HG03575 (cell line): ENCODE data around the gene AKNAD1.

Experiments used
- ATAC-seq: cut with Tn5 transposase; IDR thresholded peaks from one replicate; pipeline ENCODE4 v1.9.1; 2021; ENCODE audit not compliant: unreplicated experiment, insufficient number of reproducible peaks, low FRiP score; ENCODE audit errors: extremely low read depth

Gene AKNAD1

GRCh38 chr1:108871050-108871724 lies 14.3 kb upstream of the AKNAD1 start:
- ATAC-seq, result no peak

DNA sequence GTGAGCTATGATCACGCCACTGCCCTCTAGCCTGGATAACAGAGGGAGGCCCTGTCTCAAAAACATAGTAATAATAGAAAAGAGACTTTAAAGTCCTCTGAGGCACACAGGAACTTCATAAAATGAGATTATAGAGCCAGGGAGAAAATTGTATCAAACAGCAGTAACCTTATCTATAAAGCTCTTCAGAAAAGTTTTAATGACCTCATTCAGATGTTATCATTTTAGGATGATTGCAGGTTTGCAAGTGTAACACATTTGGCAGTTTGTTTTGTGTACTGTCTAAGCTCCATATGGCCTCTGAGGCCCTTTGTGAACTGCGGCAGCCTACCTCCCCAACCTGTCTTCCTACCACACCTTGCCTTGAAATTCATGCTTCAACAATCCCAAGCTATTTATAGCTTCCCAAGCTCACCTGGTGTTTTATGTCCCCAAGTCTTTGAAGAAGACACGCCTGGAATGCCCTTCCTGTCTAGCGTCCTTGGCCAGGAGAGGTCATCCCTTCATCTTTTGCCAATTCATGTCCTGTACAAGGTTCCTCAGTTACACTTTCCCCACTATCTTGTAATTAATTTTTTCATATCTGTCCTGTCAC lies 8.5 kb upstream of the AKNAD1 start:
- ATAC-seq, result no peak

DNA sequence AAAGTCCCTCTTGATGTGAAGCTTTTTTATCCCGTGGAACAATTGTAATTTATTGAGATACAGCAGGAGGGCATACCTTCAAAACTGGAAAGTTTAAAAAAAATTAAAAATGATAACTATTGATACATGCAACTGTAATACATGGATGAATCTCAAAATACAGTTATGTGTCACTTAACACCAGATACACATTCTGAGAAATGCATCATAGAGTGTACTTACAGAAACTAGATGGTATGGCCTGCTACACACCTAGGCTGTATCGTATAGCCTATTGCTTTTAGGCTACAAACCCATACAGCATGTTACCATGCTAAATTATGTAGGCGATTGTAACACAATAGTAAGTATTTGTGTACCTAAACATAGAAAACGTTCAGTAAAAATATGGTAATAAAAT lies 7.1 kb upstream of the AKNAD1 start:
- no peak for ATAC-seq

DNA sequence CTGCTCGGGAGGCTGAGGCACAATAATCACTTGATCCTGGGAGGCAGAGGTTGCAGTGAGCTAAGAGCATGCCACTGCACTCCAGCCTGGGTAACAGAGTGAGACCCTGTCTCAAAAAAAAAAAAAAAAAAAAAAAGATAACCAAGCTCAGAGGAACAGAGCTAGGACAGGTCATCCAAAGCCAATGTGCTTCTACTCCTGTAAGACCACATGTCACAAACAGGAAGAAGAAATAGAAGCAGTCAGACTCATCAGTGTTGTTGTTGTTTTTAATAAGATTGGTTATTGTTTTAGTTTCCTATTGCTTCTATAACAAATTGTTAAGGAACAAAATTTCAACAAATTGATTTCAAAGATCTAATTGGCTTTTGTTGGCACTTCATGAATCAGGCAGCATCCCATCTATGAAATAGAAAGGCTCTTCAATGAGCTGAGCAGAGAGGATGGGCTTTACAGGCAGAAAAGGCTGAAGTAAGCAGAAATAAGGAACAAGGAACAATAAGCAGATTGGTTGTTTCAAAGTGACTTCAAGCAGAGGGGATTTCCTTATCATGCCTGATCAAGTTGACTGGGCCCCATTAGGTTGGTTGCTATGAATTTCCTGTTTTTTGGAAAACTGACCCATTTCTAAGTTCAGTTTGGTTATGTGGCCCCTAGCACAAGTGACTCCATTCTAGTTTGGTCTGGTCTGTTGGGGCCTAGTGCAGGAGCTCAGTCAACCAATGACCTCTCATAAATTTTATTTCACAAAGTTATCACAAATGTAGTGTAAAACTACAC lies 6.0 kb upstream of the AKNAD1 start:
- ATAC-seq, result no peak

DNA sequence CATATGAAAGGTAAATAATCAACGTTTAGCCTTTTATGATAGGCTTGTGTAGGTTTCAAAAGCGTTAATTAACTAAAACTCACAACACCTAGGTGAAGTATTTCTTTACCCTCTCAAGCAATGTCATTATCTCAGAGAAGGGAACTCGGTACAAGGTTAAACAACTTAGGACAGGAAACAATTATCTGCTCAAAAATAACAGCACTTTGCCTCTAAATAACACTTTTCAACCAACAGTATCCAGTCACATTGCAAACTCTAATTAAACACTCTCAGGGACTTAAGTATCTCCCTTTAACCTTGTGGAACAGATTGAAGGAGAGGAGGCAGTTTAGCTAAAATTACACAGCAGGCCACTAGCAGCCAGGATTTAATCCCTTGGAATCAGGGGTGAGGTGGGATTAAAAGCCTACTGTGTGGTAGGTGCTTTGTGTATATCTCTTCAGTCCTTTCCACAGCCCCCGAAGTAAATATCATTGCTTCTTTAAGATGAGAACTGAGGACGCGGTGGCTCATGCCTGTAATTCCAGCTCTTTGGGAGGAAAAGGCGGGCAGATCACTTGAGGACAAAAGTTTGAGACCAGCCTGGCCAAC lies 5.2 kb upstream of the AKNAD1 start:
- no peak for ATAC-seq

- no peak for ATAC-seq
Measured at GRCh38 chr1:108861566-108861965, 4.7 kb upstream of the AKNAD1 start.

GRCh38 chr1:108860190-108860907 lies 3.5 kb upstream of the AKNAD1 start:
- no peak for ATAC-seq

DNA sequence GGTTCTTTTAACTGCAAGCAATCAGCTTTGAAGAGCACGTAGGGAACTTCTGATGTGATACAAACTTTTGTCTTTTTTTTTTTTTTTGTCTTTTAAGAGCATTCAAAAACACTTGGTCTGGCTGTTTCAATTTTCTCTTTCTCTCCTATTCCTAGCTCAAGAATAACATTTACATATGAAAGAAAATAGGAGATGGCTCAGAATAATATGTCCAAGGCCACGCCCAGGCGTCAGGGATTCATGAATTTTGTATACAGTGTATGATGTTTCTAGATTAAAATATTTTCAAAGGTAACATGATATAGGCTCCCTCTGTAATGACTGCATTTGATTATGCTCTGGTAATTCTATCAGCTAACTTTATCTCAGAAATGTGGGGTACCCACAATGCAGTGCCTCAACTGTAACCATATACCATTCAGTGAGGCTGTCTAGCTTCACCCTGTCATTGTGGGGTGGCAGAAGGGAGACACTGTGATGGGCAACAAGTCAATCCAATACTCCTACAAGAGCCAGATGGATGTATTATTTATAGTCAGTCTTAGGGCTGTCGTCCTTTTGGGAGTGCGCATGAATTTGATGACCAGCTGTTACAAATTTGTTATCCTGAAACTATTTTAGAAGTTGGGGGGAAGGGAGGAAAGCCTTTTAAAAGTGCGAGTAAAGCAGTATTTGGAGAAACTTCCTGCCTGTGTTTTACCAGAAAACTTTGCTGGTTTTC lies 1.5 kb upstream of the AKNAD1 start:
- no peak for ATAC-seq

DNA sequence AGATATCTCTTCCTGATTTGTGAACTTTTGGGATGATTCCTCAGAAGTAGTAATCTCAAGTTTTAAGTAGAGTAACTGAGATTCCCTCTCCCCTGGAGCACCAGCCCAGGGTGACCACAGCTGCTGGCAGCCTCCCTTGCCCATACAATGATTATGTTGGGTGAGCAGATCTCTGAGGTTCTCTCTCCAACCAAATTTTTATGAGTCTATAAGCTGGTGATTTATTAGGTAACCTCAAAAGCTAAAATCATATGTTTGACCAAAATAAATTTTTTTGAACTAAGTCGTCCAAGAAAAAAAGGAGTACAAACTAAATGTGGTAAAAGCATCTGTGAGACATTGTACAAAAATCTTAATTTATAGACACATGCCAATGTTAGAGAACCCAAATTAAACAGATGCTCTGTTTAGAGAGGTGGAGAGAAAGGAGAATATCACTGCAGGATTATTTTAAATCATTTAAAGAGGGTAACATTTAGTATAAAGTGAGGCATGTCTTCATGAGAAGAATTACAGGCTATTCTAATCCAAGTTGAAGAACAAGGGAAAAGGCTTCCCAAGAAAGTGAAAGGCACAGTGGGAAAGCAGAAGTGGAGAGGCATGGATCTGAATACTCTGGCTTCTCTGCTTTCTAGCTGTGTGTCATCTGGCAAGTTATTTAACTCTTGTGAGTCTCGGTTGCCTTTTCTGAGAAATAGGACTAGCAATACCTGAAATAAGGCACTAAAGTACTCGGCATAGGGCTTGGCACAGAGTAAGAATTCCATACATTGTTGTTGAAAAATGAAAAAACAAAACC lies 2.5 kb downstream of the AKNAD1 start:
- ATAC-seq, result no peak

- no peak for ATAC-seq
Measured at GRCh38 chr1:108852221-108852975, 4.5 kb downstream of the AKNAD1 start.

- no peak for ATAC-seq
Measured at GRCh38 chr1:108851567-108851966, 5.3 kb downstream of the AKNAD1 start.

DNA sequence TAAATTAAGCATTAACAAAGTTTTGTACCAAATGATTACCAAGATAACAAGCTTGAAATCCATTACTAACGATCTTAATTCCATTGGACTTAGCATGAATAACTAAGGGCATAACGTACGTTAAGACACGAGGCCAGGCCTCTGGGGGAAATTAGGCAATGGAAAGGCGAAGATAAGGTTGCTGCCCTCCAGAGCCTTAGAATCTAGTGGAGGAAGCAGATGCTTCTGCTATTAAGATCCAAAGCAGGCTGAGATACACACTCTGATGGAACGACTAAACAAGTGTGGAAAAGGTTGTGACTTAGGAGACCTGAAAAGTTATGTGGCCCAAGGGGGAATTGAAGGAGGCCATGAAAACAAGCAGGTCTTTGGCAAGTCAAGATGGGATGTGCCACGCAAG lies 6.0 kb downstream of the AKNAD1 start:
- ATAC-seq, result no peak

DNA sequence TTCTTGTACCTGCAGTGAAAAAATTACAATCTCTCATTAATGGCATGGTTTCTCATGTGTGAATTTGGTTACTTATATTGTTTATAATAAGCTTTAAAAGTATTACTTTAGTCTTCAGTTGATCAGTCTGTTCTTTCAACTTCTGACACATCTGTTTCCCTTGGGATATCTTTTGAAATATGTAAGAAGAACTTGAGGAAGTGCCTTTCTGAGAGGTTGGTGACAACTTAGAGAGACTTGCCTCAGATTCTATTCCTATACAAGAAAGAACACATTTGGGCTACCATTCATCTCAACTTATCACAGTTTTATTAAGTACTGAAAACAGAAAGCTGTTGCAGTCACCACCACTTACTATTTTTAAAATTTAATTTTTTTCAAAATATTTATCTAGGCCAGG lies 8.1 kb downstream of the AKNAD1 start:
- ATAC-seq, result no peak

DNA sequence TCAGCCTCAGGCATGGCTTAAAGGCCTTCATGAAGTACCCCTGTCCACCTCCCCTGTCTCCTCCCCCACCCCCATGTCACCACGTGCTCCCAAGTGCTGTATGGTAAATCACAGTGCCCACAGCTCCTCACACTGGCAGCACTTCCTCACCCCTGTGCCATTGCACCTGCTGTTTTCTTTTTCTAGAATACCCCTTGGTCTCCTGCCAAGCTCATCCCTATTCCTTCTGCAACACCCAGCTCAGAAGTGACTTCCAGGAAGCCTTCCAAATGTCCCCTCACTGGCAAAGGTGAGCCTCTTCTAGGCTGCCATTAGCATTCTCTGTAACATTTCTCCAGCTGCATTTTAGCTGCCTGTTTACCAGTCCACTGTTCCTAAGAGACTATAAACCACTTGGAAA lies 9.4 kb downstream of the AKNAD1 start:
- ATAC-seq, result no peak

GRCh38 chr1:108845991-108846390 lies 10.9 kb downstream of the AKNAD1 start:
- ATAC-seq, result no peak

GRCh38 chr1:108845446-108845845 lies 11.4 kb downstream of the AKNAD1 start:
- ATAC-seq, result no peak

- no peak for ATAC-seq
Measured at GRCh38 chr1:108843390-108844137, 13.3 kb downstream of the AKNAD1 start.
